ENCODE data around the gene TMEM82. TPM values are rescaled to one million over a fixed set of nuclear protein-coding genes. Genes with fewer than 3 reads are reported as not detected.

Gene TMEM82
- total RNA-seq, 1 donor from 2014 or later: not detected

DNA sequence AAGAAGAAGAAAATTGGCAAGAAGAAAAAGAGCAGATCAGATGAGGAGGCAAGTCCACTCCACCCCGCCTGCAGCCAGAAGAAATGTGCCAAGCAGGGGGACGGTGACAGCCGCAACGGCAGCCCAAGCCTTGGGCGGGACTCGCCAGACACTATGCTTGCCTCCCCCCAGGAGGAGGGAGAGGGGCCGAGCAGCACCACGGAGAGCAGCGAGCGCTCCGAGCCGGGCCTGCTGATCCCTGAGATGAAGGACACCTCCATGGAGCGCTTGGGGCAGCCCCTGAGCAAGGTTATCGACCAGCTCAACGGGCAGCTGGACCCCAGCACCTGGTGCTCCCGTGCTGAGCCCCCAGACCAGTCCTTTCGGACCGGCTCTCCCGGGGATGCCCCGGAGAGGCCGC is 15.3 kb upstream of the TMEM82 start:
- no peaks in the 10 kb centered on the region for H3K9me3 ChIP-seq
- peaks cover 94 to 96% of the 10 kb centered on the region in 2 donors for H3K36me3 ChIP-seq
- TF ChIP-seq, protein P1, sequence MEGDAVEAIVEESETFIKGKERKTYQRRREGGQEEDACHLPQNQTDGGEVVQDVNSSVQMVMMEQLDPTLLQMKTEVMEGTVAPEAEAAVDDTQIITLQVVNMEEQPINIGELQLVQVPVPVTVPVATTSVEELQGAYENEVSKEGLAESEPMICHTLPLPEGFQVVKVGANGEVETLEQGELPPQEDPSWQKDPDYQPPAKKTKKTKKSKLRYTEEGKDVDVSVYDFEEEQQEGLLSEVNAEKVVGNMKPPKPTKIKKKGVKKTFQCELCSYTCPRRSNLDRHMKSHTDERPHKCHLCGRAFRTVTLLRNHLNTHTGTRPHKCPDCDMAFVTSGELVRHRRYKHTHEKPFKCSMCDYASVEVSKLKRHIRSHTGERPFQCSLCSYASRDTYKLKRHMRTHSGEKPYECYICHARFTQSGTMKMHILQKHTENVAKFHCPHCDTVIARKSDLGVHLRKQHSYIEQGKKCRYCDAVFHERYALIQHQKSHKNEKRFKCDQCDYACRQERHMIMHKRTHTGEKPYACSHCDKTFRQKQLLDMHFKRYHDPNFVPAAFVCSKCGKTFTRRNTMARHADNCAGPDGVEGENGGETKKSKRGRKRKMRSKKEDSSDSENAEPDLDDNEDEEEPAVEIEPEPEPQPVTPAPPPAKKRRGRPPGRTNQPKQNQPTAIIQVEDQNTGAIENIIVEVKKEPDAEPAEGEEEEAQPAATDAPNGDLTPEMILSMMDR (IDR thresholded peaks at IDR 0.05): no peak
- H3K27ac ChIP-seq: no peak overlapping the region
- no peaks in the 10 kb centered on the region for H3K4me1 ChIP-seq
- DNase-seq (ENCODE audit: low spot score in 2 of 2): no peak
- intact Hi-C loops (cut with DNase I): no loop called here
- no peaks in the 10 kb centered on the region for H3K27me3 ChIP-seq
- H3K4me3 ChIP-seq: no peak overlapping the region

DNA sequence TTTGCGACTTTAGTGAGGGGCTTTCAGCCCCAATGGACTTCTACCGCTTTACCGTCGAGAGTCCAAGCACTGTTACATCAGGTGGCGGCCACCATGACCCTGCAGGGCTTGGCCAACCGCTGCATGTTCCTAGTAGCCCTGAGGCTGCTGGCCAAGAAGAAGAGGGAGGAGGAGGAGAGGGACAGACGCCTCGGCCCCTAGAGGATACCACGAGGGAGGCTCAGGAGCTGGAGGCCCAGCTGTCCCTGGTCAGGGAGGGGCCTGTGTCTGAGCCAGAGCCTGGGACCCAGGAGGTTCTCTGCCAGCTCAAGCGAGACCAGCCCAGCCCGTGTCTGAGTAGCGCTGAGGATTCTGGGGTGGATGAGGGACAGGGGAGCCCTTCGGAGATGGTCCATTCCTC is 14.9 kb upstream of the TMEM82 start:
- intact Hi-C loops (cut with DNase I): no loop called here
- no peaks in the 10 kb centered on the region for H3K4me1 ChIP-seq
- H3K36me3 ChIP-seq: peaks cover 94 to 97% of the 10 kb centered on the region in 2 donors

DNA sequence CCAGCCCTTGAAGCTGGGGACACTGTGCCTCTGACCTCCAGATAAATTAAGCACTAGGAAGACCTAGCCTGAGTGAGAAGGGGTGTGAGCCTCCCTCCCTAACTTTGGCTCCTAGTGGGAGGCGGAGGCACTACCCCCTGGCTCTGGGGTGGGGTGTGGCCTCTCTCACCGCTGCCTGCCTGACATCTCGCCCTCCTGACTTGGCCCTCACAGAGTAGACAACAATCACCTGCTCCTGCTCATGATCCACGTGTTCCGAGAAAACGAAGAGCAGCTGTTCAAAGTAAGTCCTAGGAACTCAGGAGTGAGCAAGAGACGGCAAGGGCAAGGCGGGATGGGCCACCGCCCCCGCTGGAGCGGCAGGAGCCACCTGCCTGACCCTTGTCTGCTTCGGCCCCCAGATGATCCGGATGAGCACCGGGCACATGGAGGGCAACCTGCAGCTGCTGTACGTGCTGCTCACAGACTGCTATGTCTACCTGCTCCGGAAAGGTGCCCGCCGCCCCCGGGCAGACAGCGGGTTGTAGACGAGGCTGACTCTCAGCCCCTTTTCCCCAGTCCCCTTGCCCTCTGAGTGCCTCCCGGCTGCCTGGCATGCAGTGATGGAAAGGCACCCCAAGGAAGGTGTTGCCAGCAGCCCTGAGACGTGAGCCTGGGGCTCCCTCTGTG is 14.3 kb upstream of the TMEM82 start:
- DNase-seq (ENCODE audit: low spot score in 2 of 2): no peak
- H3K36me3 ChIP-seq: peaks cover 94 to 97% of the 10 kb centered on the region in 2 donors
- H3K9me3 ChIP-seq: no peaks in the 10 kb centered on the region
- intact Hi-C loops (cut with DNase I): no loop called here
- H3K4me3 ChIP-seq: no peak overlapping the region
- no peaks in the 10 kb centered on the region for H3K4me1 ChIP-seq
- no peaks in the 10 kb centered on the region for H3K27me3 ChIP-seq
- no peak overlapping the region for H3K27ac ChIP-seq
- TF ChIP-seq, protein P1 (IDR thresholded peaks at IDR 0.05): no peak

More for the DNA sequence above, 14.9 kb upstream of the TMEM82 start:
- no peak overlapping the region for H3K27ac ChIP-seq
- H3K27me3 ChIP-seq: no peaks in the 10 kb centered on the region
- no peaks in the 10 kb centered on the region for H3K9me3 ChIP-seq
- no peak for DNase-seq (ENCODE audit: low spot score in 2 of 2)
- TF ChIP-seq, protein P1 (IDR thresholded peaks at IDR 0.05): no peak
- H3K4me3 ChIP-seq: no peak overlapping the region

DNA sequence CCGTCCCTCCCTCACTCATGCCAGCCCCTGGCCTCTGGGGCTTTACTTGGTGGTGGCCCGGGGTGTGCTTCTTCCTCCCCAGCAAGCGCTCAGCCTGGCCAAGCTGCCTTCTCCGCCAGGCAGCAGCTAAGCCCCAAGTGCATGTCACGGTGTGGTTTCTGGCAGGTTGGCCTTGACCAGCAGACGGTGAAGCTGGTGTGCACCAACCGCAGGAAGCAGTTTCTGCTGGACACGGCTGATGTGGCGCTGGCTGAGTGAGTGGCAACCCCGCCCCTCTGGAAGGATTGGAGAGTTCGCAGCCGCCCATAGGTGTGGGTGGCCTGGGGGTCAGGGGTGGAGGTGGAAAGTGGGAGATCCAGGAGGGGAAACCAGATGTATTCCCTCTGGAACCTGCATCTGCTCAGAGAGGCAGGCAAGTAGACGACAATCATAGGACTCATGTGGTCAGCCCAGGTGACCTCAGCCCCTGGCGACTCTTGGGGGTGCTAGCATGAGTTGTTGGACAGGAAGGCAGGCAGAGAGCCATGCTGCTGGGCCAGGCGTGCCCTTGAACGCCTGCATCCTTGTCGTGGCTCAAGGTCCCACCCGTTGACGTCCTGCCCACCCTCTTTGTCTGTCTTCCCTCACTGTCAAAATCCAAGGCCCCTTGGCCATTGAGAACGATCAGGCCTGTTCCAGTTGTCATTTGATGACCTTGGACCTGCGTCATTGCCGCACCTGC is 13.2 kb upstream of the TMEM82 start:
- TF ChIP-seq, protein P1 (IDR thresholded peaks at IDR 0.05): no peak
- no peak overlapping the region for H3K27ac ChIP-seq
- H3K36me3 ChIP-seq: peaks cover 96% of the 10 kb centered on the region in 2 donors
- no peaks in the 10 kb centered on the region for H3K9me3 ChIP-seq
- H3K4me3 ChIP-seq: no peak overlapping the region
- H3K27me3 ChIP-seq: no peaks in the 10 kb centered on the region
- no peaks in the 10 kb centered on the region for H3K4me1 ChIP-seq
- no peak for DNase-seq (ENCODE audit: low spot score in 2 of 2)
- intact Hi-C loops (cut with DNase I): no loop called here

DNA sequence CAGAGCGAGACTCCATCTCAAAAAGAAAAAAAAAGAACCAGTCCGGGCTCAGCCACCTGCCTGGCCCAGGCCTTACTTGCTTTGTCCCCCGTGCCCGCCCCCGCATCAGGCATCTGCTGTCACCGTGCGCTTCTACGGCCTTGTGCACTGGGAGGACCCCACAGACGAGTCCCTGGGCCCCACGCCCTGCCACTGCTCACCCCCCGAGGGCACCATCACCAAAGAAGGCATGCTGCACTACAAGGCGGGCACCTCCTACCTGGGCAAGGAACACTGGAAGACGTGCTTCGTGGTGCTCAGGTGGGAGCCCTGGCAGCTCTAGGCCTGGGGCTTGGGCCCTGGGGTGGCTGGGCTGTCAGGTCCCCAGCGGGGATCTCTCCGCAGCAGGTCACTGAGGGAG is 11.9 kb upstream of the TMEM82 start:
- TF ChIP-seq, protein P1 (IDR thresholded peaks at IDR 0.05): no peak
- no peaks in the 10 kb centered on the region for H3K9me3 ChIP-seq
- H3K27me3 ChIP-seq: no peaks in the 10 kb centered on the region
- H3K27ac ChIP-seq: no peak overlapping the region
- H3K4me1 ChIP-seq: peaks cover 0 to 3% of the 10 kb centered on the region in 2 donors
- no peak for DNase-seq (ENCODE audit: low spot score in 2 of 2)
- H3K4me3 ChIP-seq: no peak overlapping the region
- intact Hi-C loops (cut with DNase I): no loop called here
- peaks cover 89 to 95% of the 10 kb centered on the region in 2 donors for H3K36me3 ChIP-seq

Data from ascending aorta (tissue), 2 donors.